Measurements from ENCODE around the gene VAX1.

- TF ChIP-seq CTCF (conservative IDR thresholded peaks at IDR 0.05 in 1 of 2, IDR thresholded peaks at IDR 0.05 in 1 of 2; ENCODE audit: extremely low read depth in 1 of 2, insufficient read depth in 1 of 2, low read depth in 1 of 2, low read length in 2 of 2): no peak
- TF ChIP-seq EZH2 (IDR thresholded peaks at IDR 0.05; ENCODE audit: borderline replicate concordance, low read length): no peak
Measured at GRCh38 chr10:117130346-117130745, 7.7 kb downstream of the VAX1 start.
